ENCODE data around the gene TUT4. TPM values are rescaled to one million over a fixed set of nuclear protein-coding genes. Genes with fewer than 3 reads are reported as not detected.

Gene TUT4
- polyA plus RNA-seq, 3 donors, result 4.3 to 24.2 (median 7.6) TPM

DNA sequence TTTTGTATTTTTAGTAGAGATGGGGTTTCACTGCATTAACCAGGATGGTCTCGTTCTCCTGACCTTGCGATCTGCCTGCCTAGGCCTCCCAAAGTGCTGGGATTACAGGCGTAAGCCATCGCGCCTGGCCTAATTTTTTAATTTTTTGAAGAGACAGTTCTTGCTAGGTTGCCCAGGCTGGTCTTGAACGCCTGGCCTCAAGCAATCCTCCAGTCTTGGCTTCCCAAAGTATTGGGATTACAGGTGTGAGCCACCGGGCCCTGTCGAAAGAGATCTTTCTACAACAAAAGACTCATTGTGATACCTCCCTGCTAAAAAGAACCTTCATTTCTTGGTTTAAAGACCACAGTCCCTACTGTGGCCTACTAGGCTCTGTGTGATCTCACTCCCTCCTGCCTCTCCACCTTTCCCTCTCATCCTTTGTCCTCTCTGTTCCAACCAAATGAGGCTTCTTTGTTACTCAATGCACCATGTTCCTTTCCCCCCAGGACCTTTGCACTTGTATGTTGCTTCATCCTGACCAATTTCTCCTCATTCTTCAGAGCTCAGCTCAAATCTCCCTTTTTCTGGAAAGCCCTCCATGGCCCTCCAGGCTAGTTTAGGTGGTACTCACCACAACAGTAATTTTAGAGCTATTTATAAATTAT, 47.8 kb upstream of the TUT4 start:
- TF ChIP-seq, protein P1, sequence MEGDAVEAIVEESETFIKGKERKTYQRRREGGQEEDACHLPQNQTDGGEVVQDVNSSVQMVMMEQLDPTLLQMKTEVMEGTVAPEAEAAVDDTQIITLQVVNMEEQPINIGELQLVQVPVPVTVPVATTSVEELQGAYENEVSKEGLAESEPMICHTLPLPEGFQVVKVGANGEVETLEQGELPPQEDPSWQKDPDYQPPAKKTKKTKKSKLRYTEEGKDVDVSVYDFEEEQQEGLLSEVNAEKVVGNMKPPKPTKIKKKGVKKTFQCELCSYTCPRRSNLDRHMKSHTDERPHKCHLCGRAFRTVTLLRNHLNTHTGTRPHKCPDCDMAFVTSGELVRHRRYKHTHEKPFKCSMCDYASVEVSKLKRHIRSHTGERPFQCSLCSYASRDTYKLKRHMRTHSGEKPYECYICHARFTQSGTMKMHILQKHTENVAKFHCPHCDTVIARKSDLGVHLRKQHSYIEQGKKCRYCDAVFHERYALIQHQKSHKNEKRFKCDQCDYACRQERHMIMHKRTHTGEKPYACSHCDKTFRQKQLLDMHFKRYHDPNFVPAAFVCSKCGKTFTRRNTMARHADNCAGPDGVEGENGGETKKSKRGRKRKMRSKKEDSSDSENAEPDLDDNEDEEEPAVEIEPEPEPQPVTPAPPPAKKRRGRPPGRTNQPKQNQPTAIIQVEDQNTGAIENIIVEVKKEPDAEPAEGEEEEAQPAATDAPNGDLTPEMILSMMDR (IDR thresholded peaks at IDR 0.05), result no peak
- intact Hi-C loops (cut with micrococcal nuclease), result no loop called here
- Histone ChIP-seq H3K9ac (ENCODE audit: insufficient read depth, low read length, poor library complexity, severe bottlenecking) (no peak overlapping the region), H3K4me2 (replicated peaks; ENCODE audit: extremely low read depth, low read length, poor library complexity, severe bottlenecking) (no peak overlapping the region), H4K20me1 (ENCODE audit: insufficient read depth, low read length) (no peaks in the 10 kb centered on the region), H3K36me3 (replicated peaks in 1 of 2; ENCODE audit: control insufficient read depth in 1 of 2, insufficient read depth in 2 of 2, low read length in 2 of 2) (no peaks in the 10 kb centered on the region), H3K79me2 (ENCODE audit: insufficient read depth, low read length) (peaks cover 3% of the 10 kb centered on the region), H3K4me1 (ENCODE audit: control insufficient read depth in 1 of 2, insufficient read depth in 2 of 2, low read length in 2 of 2) (peaks cover 20 to 27% of the 10 kb centered on the region in 2 donors), H3K27ac (ENCODE audit: low read depth in 1 of 2, low read length in 2 of 2) (no peak overlapping the region), H3K4me3 (replicated peaks in 1 of 3; ENCODE audit: low read depth in 2 of 3, low read length in 3 of 3) (no peak overlapping the region), H2AFZ (ENCODE audit: insufficient read depth, low read depth, low read length, poor library complexity, severe bottlenecking) (no peak overlapping the region), H3K27me3 (ENCODE audit: control insufficient read depth in 2 of 2, insufficient read depth in 2 of 2, low read length in 2 of 2) (peaks cover 0 to 10% of the 10 kb centered on the region in 2 donors), H3K9me3 (replicated peaks in 1 of 2; ENCODE audit: control insufficient read depth in 1 of 2, insufficient read depth in 1 of 2, low read length in 2 of 2) (no peaks in the 10 kb centered on the region)
- H3K4me3 Mint-ChIP-seq, result no peak overlapping the region
- no peak overlapping the region for H3K27ac Mint-ChIP-seq
- H3K4me1 Mint-ChIP-seq, result peaks cover 26% of the 10 kb centered on the region
- peaks cover 0 to 8% of the 10 kb centered on the region in 2 donors for H3K36me3 Mint-ChIP-seq
- peaks cover 13 to 22% (median 20%) of the 10 kb centered on the region in 3 donors for H3K27me3 Mint-ChIP-seq (ENCODE audit: low read depth in 3 of 3)
- H3K9me3 Mint-ChIP-seq, result peaks cover 0 to 6% (median 4%) of the 10 kb centered on the region in 7 donors
- no peak for DNase-seq
- 91% methylated on average over 3 of the region's 8 CpGs for WGBS (ENCODE audit: insufficient coverage)

DNA sequence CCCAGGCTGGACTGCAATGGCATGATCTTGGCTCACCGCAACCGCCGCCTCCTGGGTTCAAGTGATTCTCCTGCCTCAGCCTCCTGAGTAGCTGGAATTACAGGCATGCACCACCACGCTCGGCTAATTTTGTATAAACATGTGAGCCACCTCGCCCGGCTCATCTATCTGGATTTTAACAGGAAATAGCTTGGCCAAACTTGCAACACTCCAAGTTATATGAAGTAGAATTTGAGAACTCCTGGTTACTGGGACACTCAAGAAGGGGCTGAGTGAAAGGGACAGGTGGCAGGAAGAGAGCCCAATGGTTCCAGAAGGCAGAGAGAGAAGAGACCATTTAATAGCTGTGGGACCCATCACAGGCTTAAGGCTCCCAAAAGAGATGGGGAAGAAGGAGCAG, 46.3 kb upstream of the TUT4 start:
- peaks cover 19 to 24% of the 10 kb centered on the region in 2 donors for H3K4me1 ChIP-seq (ENCODE audit: control insufficient read depth in 1 of 2, insufficient read depth in 2 of 2, low read length in 2 of 2)
- peaks cover 0 to 6% (median 4%) of the 10 kb centered on the region in 7 donors for H3K9me3 Mint-ChIP-seq
- WGBS (ENCODE audit: insufficient coverage), result 53% methylated on average over 2 of the region's 7 CpGs
- TF ChIP-seq, protein P1 (IDR thresholded peaks at IDR 0.05), result no peak
- peaks cover 20% of the 10 kb centered on the region for H3K4me1 Mint-ChIP-seq
- no peak overlapping the region for H3K4me2 ChIP-seq (replicated peaks; ENCODE audit: extremely low read depth, low read length, poor library complexity, severe bottlenecking)
- peaks cover 2% of the 10 kb centered on the region for H3K79me2 ChIP-seq (ENCODE audit: insufficient read depth, low read length)
- peaks cover 15 to 25% (median 20%) of the 10 kb centered on the region in 3 donors for H3K27me3 Mint-ChIP-seq (ENCODE audit: low read depth in 3 of 3)
- no peak overlapping the region for H3K27ac ChIP-seq (ENCODE audit: low read depth in 1 of 2, low read length in 2 of 2)
- no peak overlapping the region for H3K9ac ChIP-seq (ENCODE audit: insufficient read depth, low read length, poor library complexity, severe bottlenecking)
- no peaks in the 10 kb centered on the region for H4K20me1 ChIP-seq (ENCODE audit: insufficient read depth, low read length)
- no peaks in the 10 kb centered on the region for H3K36me3 ChIP-seq (replicated peaks in 1 of 2; ENCODE audit: control insufficient read depth in 1 of 2, insufficient read depth in 2 of 2, low read length in 2 of 2)
- peaks cover 0 to 8% of the 10 kb centered on the region in 2 donors for H3K36me3 Mint-ChIP-seq
- no peak overlapping the region for H3K4me3 ChIP-seq (replicated peaks in 1 of 3; ENCODE audit: low read depth in 2 of 3, low read length in 3 of 3)
- peak overlapping the region in 1 of 7 donors; percentile 33 for H3K27ac Mint-ChIP-seq
- no peaks in the 10 kb centered on the region for H3K9me3 ChIP-seq (replicated peaks in 1 of 2; ENCODE audit: control insufficient read depth in 1 of 2, insufficient read depth in 1 of 2, low read length in 2 of 2)
- DNase-seq, result no peak
- H3K4me3 Mint-ChIP-seq, result no peak overlapping the region
- intact Hi-C loops (cut with micrococcal nuclease), result no loop called here
- peaks cover 3 to 12% of the 10 kb centered on the region in 2 donors for H3K27me3 ChIP-seq (ENCODE audit: control insufficient read depth in 2 of 2, insufficient read depth in 2 of 2, low read length in 2 of 2)
- no peak overlapping the region for H2AFZ ChIP-seq (ENCODE audit: insufficient read depth, low read depth, low read length, poor library complexity, severe bottlenecking)

All from CD14-positive monocyte (primary cell).